Measurements from ENCODE around the gene RNF175.

Gene RNF175

GRCh38 chr4:153758688-153759406 lies 977 bp downstream of the RNF175 start:
- peaks cover 33% of the 10 kb centered on the region for H3K27me3 ChIP-seq (ENCODE audit: control insufficient read depth, insufficient read depth, low read length)

DNA sequence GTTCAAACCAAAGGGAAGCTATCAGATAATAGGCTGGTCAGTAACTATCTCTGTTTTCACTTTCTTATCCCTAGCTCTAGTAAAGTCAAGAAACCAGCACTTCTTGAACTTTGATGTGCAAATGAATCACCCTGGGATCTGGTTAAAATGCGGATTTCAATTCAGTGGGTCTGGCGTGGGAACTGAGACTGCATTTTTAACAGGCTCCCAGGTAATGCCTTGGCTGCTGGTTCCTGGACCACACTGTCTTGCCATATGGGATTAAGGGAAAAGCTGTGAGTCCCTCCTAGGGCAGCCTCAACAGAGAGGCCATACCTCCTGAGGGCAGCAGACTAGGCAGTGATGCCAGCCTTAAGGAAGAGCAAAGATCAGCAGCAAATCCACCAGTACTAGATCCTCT lies 1.7 kb downstream of the RNF175 start:
- Histone ChIP-seq H3K4me1 (ENCODE audit: control insufficient read depth, insufficient read depth, low read length) (peaks cover 11% of the 10 kb centered on the region), H3K36me3 (ENCODE audit: control insufficient read depth, insufficient read depth, low read length) (no peaks in the 10 kb centered on the region), H3K9ac (ENCODE audit: low read length) (no peak overlapping the region), H3K9me3 (ENCODE audit: control insufficient read depth, low read length) (no peaks in the 10 kb centered on the region), H3K27me3 (ENCODE audit: control insufficient read depth, insufficient read depth, low read length) (peaks cover 33% of the 10 kb centered on the region), H3K4me3 (ENCODE audit: low read length) (no peak overlapping the region)

More at GRCh38 chr4:153758688-153759406, 977 bp downstream of the RNF175 start:
- Histone ChIP-seq H3K36me3 (ENCODE audit: control insufficient read depth, insufficient read depth, low read length) (no peaks in the 10 kb centered on the region), H3K4me3 (ENCODE audit: low read length) (no peak overlapping the region), H3K9me3 (ENCODE audit: control insufficient read depth, low read length) (no peaks in the 10 kb centered on the region), H3K4me1 (ENCODE audit: control insufficient read depth, insufficient read depth, low read length) (peaks cover 11% of the 10 kb centered on the region), H3K9ac (ENCODE audit: low read length) (no peak overlapping the region)

DNA sequence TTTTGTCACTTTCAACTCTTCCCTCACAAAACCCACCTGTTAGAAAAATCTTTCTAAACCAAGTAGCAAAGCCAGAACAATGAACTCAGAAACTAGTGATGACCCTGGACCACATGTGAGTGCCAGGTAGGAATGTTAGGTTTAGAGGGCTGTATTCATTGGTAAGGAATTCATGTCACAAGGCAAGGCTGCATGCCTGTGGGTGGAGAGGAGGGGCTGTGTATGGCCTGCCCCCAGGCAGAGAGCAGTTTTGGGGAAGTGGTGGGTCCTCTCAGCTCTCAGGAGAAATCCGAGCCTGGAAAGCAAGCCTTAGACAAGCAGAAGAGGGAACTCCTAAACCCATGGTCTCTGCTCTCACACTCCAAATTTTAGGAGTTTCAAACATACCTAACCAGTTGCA lies 2.4 kb downstream of the RNF175 start:
- Histone ChIP-seq H3K27me3 (ENCODE audit: control insufficient read depth, insufficient read depth, low read length) (peaks cover 33% of the 10 kb centered on the region), H3K9ac (ENCODE audit: low read length) (no peak overlapping the region), H3K9me3 (ENCODE audit: control insufficient read depth, low read length) (no peaks in the 10 kb centered on the region), H3K36me3 (ENCODE audit: control insufficient read depth, insufficient read depth, low read length) (no peaks in the 10 kb centered on the region), H3K4me3 (ENCODE audit: low read length) (no peak overlapping the region), H3K4me1 (ENCODE audit: control insufficient read depth, insufficient read depth, low read length) (peaks cover 11% of the 10 kb centered on the region)

- Histone ChIP-seq H3K9ac (ENCODE audit: low read length) (no peak overlapping the region), H3K36me3 (ENCODE audit: control insufficient read depth, insufficient read depth, low read length) (no peaks in the 10 kb centered on the region), H3K4me1 (ENCODE audit: control insufficient read depth, insufficient read depth, low read length) (peaks cover 11% of the 10 kb centered on the region), H3K4me3 (ENCODE audit: low read length) (no peak overlapping the region), H3K9me3 (ENCODE audit: control insufficient read depth, low read length) (no peaks in the 10 kb centered on the region), H3K27me3 (ENCODE audit: control insufficient read depth, insufficient read depth, low read length) (peaks cover 29% of the 10 kb centered on the region)
Measured at GRCh38 chr4:153755186-153755585, 4.6 kb downstream of the RNF175 start.

DNA sequence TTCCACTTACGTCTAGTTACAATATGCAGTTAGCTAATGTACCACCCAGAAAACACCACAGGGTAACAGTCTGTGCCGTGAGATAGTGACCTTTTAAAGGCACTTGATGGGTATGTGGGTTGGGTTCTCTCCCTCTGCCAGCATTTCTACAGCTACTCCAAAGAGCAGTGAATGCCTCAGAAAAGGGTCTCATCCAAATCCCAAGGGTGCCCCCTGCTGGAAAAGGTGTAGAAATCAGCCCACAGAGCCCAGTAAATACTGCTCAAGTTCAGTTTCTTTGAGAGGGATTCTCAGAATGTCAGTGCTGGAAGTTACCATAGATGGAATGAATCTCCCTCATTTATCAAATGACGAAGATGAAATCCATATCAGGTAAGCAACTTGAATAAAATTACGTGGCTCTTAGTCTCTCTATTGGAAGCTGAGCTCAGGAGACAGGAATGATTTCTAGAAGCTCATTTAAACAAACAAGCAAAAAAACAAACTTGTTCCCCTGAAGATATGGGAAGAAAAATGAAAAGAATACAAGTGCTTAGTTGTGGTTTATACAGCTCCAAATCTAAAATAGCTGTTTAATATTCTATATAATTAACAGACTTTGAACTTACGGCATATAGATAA lies 9.5 kb downstream of the RNF175 start:
- no peak overlapping the region for H3K4me3 ChIP-seq (ENCODE audit: low read length)
- H3K27me3 ChIP-seq (ENCODE audit: control insufficient read depth, insufficient read depth, low read length): peaks cover 8% of the 10 kb centered on the region
- no peak overlapping the region for H3K9ac ChIP-seq (ENCODE audit: low read length)
- no peaks in the 10 kb centered on the region for H3K9me3 ChIP-seq (ENCODE audit: control insufficient read depth, low read length)
- H3K4me1 ChIP-seq (ENCODE audit: control insufficient read depth, insufficient read depth, low read length): no peaks in the 10 kb centered on the region
- H3K36me3 ChIP-seq (ENCODE audit: control insufficient read depth, insufficient read depth, low read length): no peaks in the 10 kb centered on the region

- H3K4me1 ChIP-seq (ENCODE audit: control insufficient read depth, insufficient read depth, low read length): no peaks in the 10 kb centered on the region
- H3K4me3 ChIP-seq (ENCODE audit: low read length): no peak overlapping the region
- H3K9ac ChIP-seq (ENCODE audit: low read length): no peak overlapping the region
- no peaks in the 10 kb centered on the region for H3K9me3 ChIP-seq (ENCODE audit: control insufficient read depth, low read length)
- H3K27me3 ChIP-seq (ENCODE audit: control insufficient read depth, insufficient read depth, low read length): peaks cover 8% of the 10 kb centered on the region
- no peaks in the 10 kb centered on the region for H3K36me3 ChIP-seq (ENCODE audit: control insufficient read depth, insufficient read depth, low read length)
Measured at GRCh38 chr4:153748378-153748777, 11.4 kb downstream of the RNF175 start.

DNA sequence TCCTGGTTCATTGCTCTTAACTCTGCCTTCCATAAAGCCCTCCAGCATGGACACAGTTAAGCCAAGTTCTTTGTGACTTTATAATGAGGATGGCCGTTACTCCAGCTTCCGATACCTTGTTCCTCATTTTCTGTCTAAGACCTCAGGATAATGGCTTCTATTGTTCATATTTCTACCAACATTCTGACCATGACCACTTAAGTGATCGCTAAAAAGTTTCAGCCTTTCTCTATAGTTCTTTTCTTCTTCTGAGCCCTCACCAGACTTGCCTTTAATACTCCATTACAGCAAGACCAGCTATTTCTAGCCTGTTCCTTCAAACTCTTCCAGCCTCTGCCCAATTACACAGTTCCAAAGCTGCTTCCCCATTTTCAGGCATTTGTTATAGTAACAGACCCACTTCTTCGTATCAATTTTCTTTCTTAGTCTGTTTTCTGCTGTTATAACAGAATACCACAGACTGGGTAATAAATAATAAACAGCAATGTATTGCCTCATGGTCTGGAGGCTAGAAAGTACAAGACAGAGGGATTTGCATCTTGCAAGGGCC lies 12.3 kb downstream of the RNF175 start:
- Histone ChIP-seq H3K9me3 (ENCODE audit: control insufficient read depth, low read length) (no peaks in the 10 kb centered on the region), H3K4me3 (ENCODE audit: low read length) (no peak overlapping the region), H3K27me3 (ENCODE audit: control insufficient read depth, insufficient read depth, low read length) (peaks cover 8% of the 10 kb centered on the region), H3K9ac (ENCODE audit: low read length) (no peak overlapping the region), H3K36me3 (ENCODE audit: control insufficient read depth, insufficient read depth, low read length) (no peaks in the 10 kb centered on the region), H3K4me1 (ENCODE audit: control insufficient read depth, insufficient read depth, low read length) (no peaks in the 10 kb centered on the region)

- Histone ChIP-seq H3K36me3 (ENCODE audit: control insufficient read depth, insufficient read depth, low read length) (no peaks in the 10 kb centered on the region), H3K9me3 (ENCODE audit: control insufficient read depth, low read length) (no peaks in the 10 kb centered on the region), H3K4me3 (ENCODE audit: low read length) (no peak overlapping the region), H3K27me3 (ENCODE audit: control insufficient read depth, insufficient read depth, low read length) (no peaks in the 10 kb centered on the region), H3K9ac (ENCODE audit: low read length) (no peak overlapping the region), H3K4me1 (ENCODE audit: control insufficient read depth, insufficient read depth, low read length) (no peaks in the 10 kb centered on the region)
Measured at GRCh38 chr4:153745651-153746050, 14.2 kb downstream of the RNF175 start.

DNA sequence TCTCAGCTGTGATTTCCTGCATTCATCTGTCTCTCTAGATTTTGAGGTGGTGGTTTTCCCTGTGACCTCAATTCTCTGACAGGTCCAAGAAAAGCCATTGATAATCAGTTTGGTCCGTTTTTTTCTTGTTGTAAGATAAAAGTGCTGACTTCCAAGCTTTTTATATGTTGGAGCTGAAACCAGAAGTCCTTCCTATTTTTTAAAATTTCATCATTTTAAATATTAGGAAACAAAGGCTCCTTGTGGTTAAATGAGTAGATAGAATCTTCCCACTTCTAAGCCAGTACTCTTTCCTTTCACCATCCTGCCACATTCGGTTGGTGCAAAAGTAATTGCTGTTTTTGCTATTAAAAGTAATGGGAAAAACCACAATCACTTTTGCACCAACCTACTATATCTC lies 18.3 kb downstream of the RNF175 start:
- Histone ChIP-seq H3K4me1 (ENCODE audit: control insufficient read depth, insufficient read depth, low read length) (no peaks in the 10 kb centered on the region), H3K27me3 (ENCODE audit: control insufficient read depth, insufficient read depth, low read length) (no peaks in the 10 kb centered on the region), H3K36me3 (ENCODE audit: control insufficient read depth, insufficient read depth, low read length) (no peaks in the 10 kb centered on the region)

GRCh38 chr4:153735906-153736461 lies 23.8 kb downstream of the RNF175 start:
- Histone ChIP-seq H3K27me3 (ENCODE audit: control insufficient read depth, insufficient read depth, low read length) (no peaks in the 10 kb centered on the region), H3K9me3 (ENCODE audit: control insufficient read depth, low read length) (no peaks in the 10 kb centered on the region), H3K9ac (ENCODE audit: low read length) (no peak overlapping the region), H3K4me1 (ENCODE audit: control insufficient read depth, insufficient read depth, low read length) (no peaks in the 10 kb centered on the region), H3K4me3 (ENCODE audit: low read length) (no peak overlapping the region), H3K36me3 (ENCODE audit: control insufficient read depth, insufficient read depth, low read length) (no peaks in the 10 kb centered on the region)

More for the DNA sequence above, 18.3 kb downstream of the RNF175 start:
- H3K9me3 ChIP-seq (ENCODE audit: control insufficient read depth, low read length): no peaks in the 10 kb centered on the region
- no peak overlapping the region for H3K9ac ChIP-seq (ENCODE audit: low read length)
- no peak overlapping the region for H3K4me3 ChIP-seq (ENCODE audit: low read length)

DNA sequence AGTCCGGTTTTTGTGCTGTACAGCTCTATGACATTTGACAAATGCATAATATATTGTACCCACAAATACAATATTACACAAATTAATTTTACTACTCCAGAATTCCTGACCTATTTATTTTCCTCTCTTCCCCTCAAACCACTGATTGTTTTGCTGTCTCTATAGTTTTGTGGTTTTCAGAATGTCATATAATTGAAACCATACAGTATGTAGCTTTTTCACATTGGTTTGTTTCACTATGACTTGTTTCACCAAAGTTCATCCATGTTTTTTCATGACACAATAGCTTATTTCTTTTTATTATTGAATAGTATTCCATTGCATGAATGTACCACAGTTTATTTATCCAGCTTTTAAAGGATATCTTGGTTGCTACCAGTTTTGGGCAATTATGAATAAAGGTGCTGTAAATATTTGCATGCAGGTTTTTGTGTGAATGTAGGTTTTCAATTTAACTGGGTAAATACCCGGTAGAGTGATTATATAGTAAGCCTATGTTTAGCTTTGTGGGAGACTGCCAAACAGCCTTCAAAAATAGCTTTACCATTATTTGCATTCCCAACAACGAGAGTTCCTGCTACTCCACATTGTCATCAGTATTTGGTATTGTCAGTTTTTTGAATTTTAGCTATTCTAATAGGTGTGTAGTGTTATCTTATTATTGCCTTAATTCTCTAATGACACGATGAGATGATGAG lies 25.9 kb downstream of the RNF175 start:
- no peak overlapping the region for H3K9ac ChIP-seq (ENCODE audit: low read length)
- H3K9me3 ChIP-seq (ENCODE audit: control insufficient read depth, low read length): no peaks in the 10 kb centered on the region
- no peak overlapping the region for H3K4me3 ChIP-seq (ENCODE audit: low read length)
- H3K4me1 ChIP-seq (ENCODE audit: control insufficient read depth, insufficient read depth, low read length): no peaks in the 10 kb centered on the region
- H3K36me3 ChIP-seq (ENCODE audit: control insufficient read depth, insufficient read depth, low read length): no peaks in the 10 kb centered on the region
- no peaks in the 10 kb centered on the region for H3K27me3 ChIP-seq (ENCODE audit: control insufficient read depth, insufficient read depth, low read length)

DNA sequence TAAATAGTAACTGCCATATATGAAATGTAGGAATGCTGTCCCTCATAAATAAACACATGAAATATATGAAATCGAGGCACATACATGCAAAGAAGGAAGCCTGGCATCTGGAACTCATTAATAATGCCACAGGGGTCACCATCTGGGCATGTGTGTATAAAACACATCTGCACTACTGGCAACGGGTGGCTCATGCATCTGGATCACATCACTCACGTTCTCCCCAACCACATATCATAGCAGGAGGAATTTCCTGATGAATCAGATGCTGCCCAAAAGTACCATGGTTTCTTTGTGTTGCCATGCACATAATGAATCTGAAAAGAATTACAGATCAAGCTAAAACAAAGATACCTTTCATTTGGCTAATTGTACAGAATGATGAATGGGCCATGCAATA lies 28.6 kb downstream of the RNF175 start:
- H3K9me3 ChIP-seq (ENCODE audit: control insufficient read depth, low read length): no peaks in the 10 kb centered on the region
- no peaks in the 10 kb centered on the region for H3K36me3 ChIP-seq (ENCODE audit: control insufficient read depth, insufficient read depth, low read length)
- no peak overlapping the region for H3K9ac ChIP-seq (ENCODE audit: low read length)
- no peak overlapping the region for H3K4me3 ChIP-seq (ENCODE audit: low read length)
- peaks cover 4% of the 10 kb centered on the region for H3K27me3 ChIP-seq (ENCODE audit: control insufficient read depth, insufficient read depth, low read length)
- H3K4me1 ChIP-seq (ENCODE audit: control insufficient read depth, insufficient read depth, low read length): no peaks in the 10 kb centered on the region

All from mucosa of stomach (tissue), 1 donor.